ENCODE results near the gene LTBP1.

DNA sequence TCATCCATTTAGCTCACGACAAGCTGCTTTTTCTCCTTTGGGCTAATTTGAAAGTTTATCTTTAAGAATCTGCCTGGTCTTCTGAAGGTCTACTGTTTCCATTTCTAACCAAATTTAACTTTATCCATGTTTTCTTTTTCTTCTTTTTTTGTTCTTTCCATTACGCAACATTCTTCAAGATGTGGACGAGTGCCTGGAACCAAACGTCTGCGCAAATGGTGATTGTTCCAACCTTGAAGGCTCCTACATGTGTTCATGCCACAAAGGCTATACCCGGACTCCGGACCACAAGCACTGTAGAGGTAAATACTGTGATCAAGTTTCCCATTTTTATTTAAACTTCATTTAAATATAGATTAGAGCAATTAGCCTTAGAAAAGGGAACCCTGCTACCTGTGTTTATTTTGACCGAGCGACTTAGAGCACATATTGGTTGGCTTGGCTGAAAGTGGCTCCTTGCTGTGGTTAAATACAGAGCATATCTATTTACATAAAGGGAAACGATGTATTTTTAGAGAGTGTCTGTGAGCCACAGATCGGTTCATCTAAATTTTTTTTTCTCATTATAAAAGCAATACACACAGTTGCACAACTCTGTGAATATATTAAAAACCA is 346.3 kb downstream of the LTBP1 start:
- TF ChIP-seq, protein P1, sequence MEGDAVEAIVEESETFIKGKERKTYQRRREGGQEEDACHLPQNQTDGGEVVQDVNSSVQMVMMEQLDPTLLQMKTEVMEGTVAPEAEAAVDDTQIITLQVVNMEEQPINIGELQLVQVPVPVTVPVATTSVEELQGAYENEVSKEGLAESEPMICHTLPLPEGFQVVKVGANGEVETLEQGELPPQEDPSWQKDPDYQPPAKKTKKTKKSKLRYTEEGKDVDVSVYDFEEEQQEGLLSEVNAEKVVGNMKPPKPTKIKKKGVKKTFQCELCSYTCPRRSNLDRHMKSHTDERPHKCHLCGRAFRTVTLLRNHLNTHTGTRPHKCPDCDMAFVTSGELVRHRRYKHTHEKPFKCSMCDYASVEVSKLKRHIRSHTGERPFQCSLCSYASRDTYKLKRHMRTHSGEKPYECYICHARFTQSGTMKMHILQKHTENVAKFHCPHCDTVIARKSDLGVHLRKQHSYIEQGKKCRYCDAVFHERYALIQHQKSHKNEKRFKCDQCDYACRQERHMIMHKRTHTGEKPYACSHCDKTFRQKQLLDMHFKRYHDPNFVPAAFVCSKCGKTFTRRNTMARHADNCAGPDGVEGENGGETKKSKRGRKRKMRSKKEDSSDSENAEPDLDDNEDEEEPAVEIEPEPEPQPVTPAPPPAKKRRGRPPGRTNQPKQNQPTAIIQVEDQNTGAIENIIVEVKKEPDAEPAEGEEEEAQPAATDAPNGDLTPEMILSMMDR (IDR thresholded peaks at IDR 0.05) = no peak
- TF ChIP-seq POLR2A (IDR thresholded peaks at IDR 0.05) = no peak
